Measurements from ENCODE around the gene NVL. TPM values are rescaled to one million over a fixed set of nuclear protein-coding genes. Genes with fewer than 3 reads are reported as not detected.

Gene NVL
- total and polyA plus RNA-seq, 10 of the 15 experiments (the other 5 are each of a cell fraction or from before 2014, with no cell fraction given) = 20.3 to 49.6 (median 35.2) TPM

DNA sequence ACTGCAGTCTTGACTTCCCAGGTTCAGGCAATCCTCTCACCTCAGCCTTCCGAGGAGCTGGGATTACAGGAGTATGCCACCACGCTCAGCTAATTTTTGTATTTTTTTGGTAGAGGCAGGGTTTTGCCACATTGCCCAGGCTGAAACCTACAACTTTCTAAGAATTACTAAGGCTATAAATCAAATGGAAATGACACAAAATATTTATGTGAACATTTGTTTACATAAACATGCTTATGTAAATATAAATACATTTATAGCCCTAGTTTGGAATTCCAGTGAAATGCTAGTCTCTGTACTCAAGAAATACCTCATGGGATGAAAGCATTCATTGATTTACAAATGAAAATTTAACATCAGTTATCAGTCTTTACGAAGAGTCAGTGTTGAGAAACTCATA, 47.8 kb downstream of the NVL start:
- no peaks in the 10 kb centered on the region for H4K20me1 ChIP-seq (ENCODE audit: control insufficient read depth, insufficient read depth)
- peaks cover 0 to 9% of the 10 kb centered on the region in 2 experiments; a peak in 2 of 4 replicates for H3K36me3 ChIP-seq (ENCODE audit: control insufficient read depth in 2 of 2, insufficient read depth in 2 of 2, low read length in 1 of 2)
- H3K4me3 ChIP-seq = no peak overlapping the region
- H3K79me2 ChIP-seq (ENCODE audit: control insufficient read depth, insufficient read depth, low read length) = no peaks in the 10 kb centered on the region
- H3K27ac ChIP-seq (ENCODE audit: control insufficient read depth, insufficient read depth) = no peak overlapping the region
- 99% methylated on average over 3 of the region's 3 CpGs for WGBS (ENCODE audit: insufficient coverage, insufficient replicate concordance, low lambda C conversion rate, missing lambda C conversion rate)
- no TSS peak for BruUV-seq (replicated peaks)
- H3K27me3 ChIP-seq (replicated peaks in 1 of 2; ENCODE audit: control insufficient read depth in 2 of 2, insufficient read depth in 2 of 2, low read length in 1 of 2) = no peaks in the 10 kb centered on the region
- ChIA-PET CTCF (interaction anchor here (1.0 kb wide), 1 partner anchor 166 kb away, joined by 3 read pairs; no protein-coding TSS in a partner anchor), RAD21 (ENCODE audit: unreplicated experiment) (no interaction called here), SMC1A (ENCODE audit: uncharacterized antibody, unreplicated experiment) (no interaction called here), POLR2A (no interaction called here)
- H3K9me3 ChIP-seq (replicated peaks; ENCODE audit: control insufficient read depth, insufficient read depth, low read length) = no peaks in the 10 kb centered on the region
- H3K4me2 ChIP-seq (ENCODE audit: control insufficient read depth, insufficient read depth) = no peak overlapping the region
- DNase-seq (ENCODE audit: low read depth, low spot score) = no peak
- H2AFZ ChIP-seq (ENCODE audit: control insufficient read depth, low read depth, low read length) = no peak overlapping the region
- in situ Hi-C loops (cut with MboI) (no loop called here), intact Hi-C loops (cut with micrococcal nuclease; ENCODE audit: unreplicated experiment) (no loop called here)
- H3K9ac ChIP-seq (ENCODE audit: control insufficient read depth, insufficient read depth, low read length) = no peak overlapping the region
- TF ChIP-seq ZNF24 (IDR thresholded peaks at IDR 0.05) (no peak), ASH2L (IDR thresholded peaks at IDR 0.05; ENCODE audit: borderline replicate concordance, low read depth) (no peak), KAT2A (conservative IDR thresholded peaks at IDR 0.05; ENCODE audit: control insufficient read depth, low read depth, low read length) (no peak), HDAC6 (IDR thresholded peaks at IDR 0.05; ENCODE audit: unreplicated experiment) (no peak), SMC3 (IDR thresholded peaks at IDR 0.05; ENCODE audit: borderline replicate concordance, low read length) (no peak)
- TF ChIP-seq, protein P1, sequence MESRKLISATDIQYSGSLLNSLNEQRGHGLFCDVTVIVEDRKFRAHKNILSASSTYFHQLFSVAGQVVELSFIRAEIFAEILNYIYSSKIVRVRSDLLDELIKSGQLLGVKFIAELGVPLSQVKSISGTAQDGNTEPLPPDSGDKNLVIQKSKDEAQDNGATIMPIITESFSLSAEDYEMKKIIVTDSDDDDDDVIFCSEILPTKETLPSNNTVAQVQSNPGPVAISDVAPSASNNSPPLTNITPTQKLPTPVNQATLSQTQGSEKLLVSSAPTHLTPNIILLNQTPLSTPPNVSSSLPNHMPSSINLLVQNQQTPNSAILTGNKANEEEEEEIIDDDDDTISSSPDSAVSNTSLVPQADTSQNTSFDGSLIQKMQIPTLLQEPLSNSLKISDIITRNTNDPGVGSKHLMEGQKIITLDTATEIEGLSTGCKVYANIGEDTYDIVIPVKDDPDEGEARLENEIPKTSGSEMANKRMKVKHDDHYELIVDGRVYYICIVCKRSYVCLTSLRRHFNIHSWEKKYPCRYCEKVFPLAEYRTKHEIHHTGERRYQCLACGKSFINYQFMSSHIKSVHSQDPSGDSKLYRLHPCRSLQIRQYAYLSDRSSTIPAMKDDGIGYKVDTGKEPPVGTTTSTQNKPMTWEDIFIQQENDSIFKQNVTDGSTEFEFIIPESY (IDR thresholded peaks at IDR 0.05) = no peak
- TF ChIP-seq, protein P2, sequence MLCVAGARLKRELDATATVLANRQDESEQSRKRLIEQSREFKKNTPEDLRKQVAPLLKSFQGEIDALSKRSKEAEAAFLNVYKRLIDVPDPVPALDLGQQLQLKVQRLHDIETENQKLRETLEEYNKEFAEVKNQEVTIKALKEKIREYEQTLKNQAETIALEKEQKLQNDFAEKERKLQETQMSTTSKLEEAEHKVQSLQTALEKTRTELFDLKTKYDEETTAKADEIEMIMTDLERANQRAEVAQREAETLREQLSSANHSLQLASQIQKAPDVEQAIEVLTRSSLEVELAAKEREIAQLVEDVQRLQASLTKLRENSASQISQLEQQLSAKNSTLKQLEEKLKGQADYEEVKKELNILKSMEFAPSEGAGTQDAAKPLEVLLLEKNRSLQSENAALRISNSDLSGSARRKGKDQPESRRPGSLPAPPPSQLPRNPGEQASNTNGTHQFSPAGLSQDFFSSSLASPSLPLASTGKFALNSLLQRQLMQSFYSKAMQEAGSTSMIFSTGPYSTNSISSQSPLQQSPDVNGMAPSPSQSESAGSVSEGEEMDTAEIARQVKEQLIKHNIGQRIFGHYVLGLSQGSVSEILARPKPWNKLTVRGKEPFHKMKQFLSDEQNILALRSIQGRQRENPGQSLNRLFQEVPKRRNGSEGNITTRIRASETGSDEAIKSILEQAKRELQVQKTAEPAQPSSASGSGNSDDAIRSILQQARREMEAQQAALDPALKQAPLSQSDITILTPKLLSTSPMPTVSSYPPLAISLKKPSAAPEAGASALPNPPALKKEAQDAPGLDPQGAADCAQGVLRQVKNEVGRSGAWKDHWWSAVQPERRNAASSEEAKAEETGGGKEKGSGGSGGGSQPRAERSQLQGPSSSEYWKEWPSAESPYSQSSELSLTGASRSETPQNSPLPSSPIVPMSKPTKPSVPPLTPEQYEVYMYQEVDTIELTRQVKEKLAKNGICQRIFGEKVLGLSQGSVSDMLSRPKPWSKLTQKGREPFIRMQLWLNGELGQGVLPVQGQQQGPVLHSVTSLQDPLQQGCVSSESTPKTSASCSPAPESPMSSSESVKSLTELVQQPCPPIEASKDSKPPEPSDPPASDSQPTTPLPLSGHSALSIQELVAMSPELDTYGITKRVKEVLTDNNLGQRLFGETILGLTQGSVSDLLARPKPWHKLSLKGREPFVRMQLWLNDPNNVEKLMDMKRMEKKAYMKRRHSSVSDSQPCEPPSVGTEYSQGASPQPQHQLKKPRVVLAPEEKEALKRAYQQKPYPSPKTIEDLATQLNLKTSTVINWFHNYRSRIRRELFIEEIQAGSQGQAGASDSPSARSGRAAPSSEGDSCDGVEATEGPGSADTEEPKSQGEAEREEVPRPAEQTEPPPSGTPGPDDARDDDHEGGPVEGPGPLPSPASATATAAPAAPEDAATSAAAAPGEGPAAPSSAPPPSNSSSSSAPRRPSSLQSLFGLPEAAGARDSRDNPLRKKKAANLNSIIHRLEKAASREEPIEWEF (IDR thresholded peaks at IDR 0.05; ENCODE audit: insufficient replicate concordance, low read depth, low read length) = no peak
- no peaks in the 10 kb centered on the region for H3K4me1 ChIP-seq (ENCODE audit: control insufficient read depth, insufficient read depth, low read length)
- no peak for FAIRE-seq
- no peak for ATAC-seq
